IMR-90 (cell line): ENCODE results near the gene DRD3. TPM values are rescaled to one million over a fixed set of nuclear protein-coding genes. Genes with fewer than 3 reads are reported as not detected.
A peak's percentile ranks its signal among the peaks of the same experiment; 100 is the strongest.

Source experiments
- ATAC-seq: fragments of 200-7000 bp; cut with Tn5 transposase; 2 replicates; pipeline ENCODE4 v1.9.1; 2020; ENCODE audit warnings: low read depth, mild to moderate bottlenecking, moderate library complexity
- BruUV-seq: library from RNA; stranded (reverse); fragments of 400-500 nt; replicated peaks from 2 replicates; lab custom pipeline; 2021; lab: Mats Ljungman, UMichigan
- CTCF ChIA-PET: fragments of 300-600 bp; formaldehyde crosslinking; extraction: SDS; loops from one replicate; lab custom pipeline; 2021; ENCODE audit warnings: antibody characterized with exemption; lab: Yijun Ruan, JAX
- POLR2A ChIA-PET: fragments of 300-600 bp; sonication (Branson Sonifier 250); formaldehyde crosslinking; loops from one replicate; lab custom pipeline; 2022; ENCODE audit warnings: antibody characterized with exemption; ENCODE audit not compliant: unreplicated experiment; lab: Charles Lee
- DNase-seq: peaks from one replicate; pipeline ENCODE4 v3.0.0; 2013
- H2AFZ ChIP-seq: replicated peaks from 2 replicates; pipeline ENCODE3; 2013; ENCODE audit warnings: low read length, mild to moderate bottlenecking; ENCODE audit not compliant: poor library complexity
- H2AK5ac ChIP-seq: 2 replicates; pipeline ENCODE4 v1.6.1; 2013; ENCODE audit warnings: low read depth, low read length, inconsistent platforms
- H2AK9ac ChIP-seq: replicated peaks from 2 replicates; pipeline ENCODE3; 2013; ENCODE audit warnings: mild to moderate bottlenecking, low read depth, low read length, moderate library complexity; ENCODE audit not compliant: poor library complexity
- H2BK120ac ChIP-seq: 2 replicates; pipeline ENCODE4 v1.6.1; 2013; ENCODE audit warnings: low read depth, low read length, inconsistent platforms
- H2BK15ac ChIP-seq: 3 replicates; pipeline ENCODE4 v1.6.1; 2013; ENCODE audit warnings: low read depth, low read length, inconsistent platforms
- H2BK20ac ChIP-seq: 2 replicates; pipeline ENCODE4 v1.6.1; 2013; ENCODE audit warnings: low read depth, mild to moderate bottlenecking, inconsistent platforms, low read length, moderate library complexity
- H2BK5ac ChIP-seq: 2 replicates; pipeline ENCODE4 v1.6.1; 2013; ENCODE audit warnings: mild to moderate bottlenecking, low read depth, low read length, inconsistent platforms; ENCODE audit not compliant: poor library complexity, severe bottlenecking
- H3K14ac ChIP-seq: replicated peaks from 2 replicates; pipeline ENCODE4 v1.6.1; 2013; ENCODE audit warnings: low read depth, low read length, inconsistent platforms
- H3K18ac ChIP-seq: 2 replicates; pipeline ENCODE4 v1.6.1; 2013; ENCODE audit warnings: low read depth, low read length, control low read depth
- H3K23ac ChIP-seq: 2 replicates; pipeline ENCODE4 v1.6.1; 2013; ENCODE audit warnings: low read depth, low read length, inconsistent platforms
- H3K27ac ChIP-seq: 2 replicates; pipeline ENCODE4 v1.5.1; 2013; ENCODE audit warnings: mild to moderate bottlenecking, control low read depth, low read length; ENCODE audit not compliant: insufficient read depth
- H3K27me3 ChIP-seq: 2 replicates; pipeline ENCODE4 v1.6.1; 2013; ENCODE audit warnings: low read length; ENCODE audit not compliant: control insufficient read depth, insufficient read depth
- H3K36me3 ChIP-seq: 2 replicates; pipeline ENCODE4 v1.6.1; 2013; ENCODE audit warnings: low read length, mixed read lengths; ENCODE audit not compliant: control insufficient read depth, insufficient read depth
- H3K4ac ChIP-seq: 2 replicates; pipeline ENCODE4 v1.6.1; 2013; ENCODE audit warnings: low read depth, low read length, inconsistent platforms
- H3K4me1 ChIP-seq: 2 replicates; pipeline ENCODE4 v1.6.1; 2013; ENCODE audit warnings: low read length, mixed read lengths; ENCODE audit not compliant: control insufficient read depth, insufficient read depth
- H3K4me2 ChIP-seq: 2 replicates; pipeline ENCODE4 v1.6.1; 2013; ENCODE audit warnings: low read depth, mild to moderate bottlenecking, control low read depth, low read length, moderate library complexity
- H3K4me3 ChIP-seq: 2 replicates; pipeline ENCODE4 v1.5.1; 2013; ENCODE audit warnings: low read depth, mild to moderate bottlenecking, control low read depth, low read length, moderate library complexity; ENCODE audit not compliant: insufficient read depth
- H3K56ac ChIP-seq: 2 replicates; pipeline ENCODE4 v1.6.1; 2013; ENCODE audit warnings: low read length, inconsistent platforms; ENCODE audit not compliant: insufficient read depth; ENCODE audit errors: extremely low read depth
- H3K79me1 ChIP-seq, 2 experiments: 2 replicates each; pipeline ENCODE4 v1.6.1; 2013; ENCODE audit warnings: low read length in 2 of 2, inconsistent platforms in 1 of 2, low read depth in 1 of 2
- H3K9ac ChIP-seq: 2 replicates; pipeline ENCODE4 v1.6.1; 2013; ENCODE audit warnings: low read depth, low read length, control low read depth
- H3K9me1 ChIP-seq: 2 replicates; pipeline ENCODE4 v1.6.1; 2013; ENCODE audit warnings: low read length, inconsistent platforms; ENCODE audit not compliant: insufficient read depth
- H3K9me3 ChIP-seq: 2 replicates; pipeline ENCODE4 v1.6.1; 2013; ENCODE audit warnings: low read length; ENCODE audit not compliant: control insufficient read depth, insufficient read depth
- H4K20me1 ChIP-seq: 2 replicates; pipeline ENCODE4 v1.6.1; 2013; ENCODE audit warnings: low read length, inconsistent platforms; ENCODE audit not compliant: insufficient read depth
- H4K5ac ChIP-seq: 2 replicates; pipeline ENCODE4 v1.6.1; 2013; ENCODE audit warnings: mild to moderate bottlenecking, low read depth, low read length, control low read depth
- H4K8ac ChIP-seq, 2 experiments: 2 replicates each; pipeline ENCODE4 v1.6.1; 2013; ENCODE audit warnings: low read depth in 2 of 2, low read length in 2 of 2, control low read depth in 1 of 2, inconsistent platforms in 1 of 2
- H4K91ac ChIP-seq: 2 replicates; pipeline ENCODE4 v1.6.1; 2013; ENCODE audit warnings: low read depth, low read length, inconsistent platforms; ENCODE audit not compliant: insufficient read depth
- CEBPB ChIP-seq: IDR thresholded peaks from 2 replicates; pipeline ENCODE4 v1.6.1; 2012; ENCODE audit warnings: low read depth, low read length, improper control_type of control experiment
- ELK1 ChIP-seq: fragments of 150-350 bp; IDR thresholded peaks from 2 replicates; pipeline ENCODE4 v1.6.1; 2016; ENCODE audit warnings: low read depth, mild to moderate bottlenecking, low read length, moderate library complexity, borderline replicate concordance
- MAFK ChIP-seq: IDR thresholded peaks from 2 replicates; pipeline ENCODE4 v1.6.1; 2012; ENCODE audit warnings: low read depth, low read length, improper control_type of control experiment
- POLR2A ChIP-seq: IDR thresholded peaks from 2 replicates; pipeline ENCODE4 v1.6.1; 2012; ENCODE audit warnings: mild to moderate bottlenecking, low read depth, low read length
- RFX5 ChIP-seq: IDR thresholded peaks from 2 replicates; pipeline ENCODE4 v1.8.0; 2012; ENCODE audit warnings: low read depth, mild to moderate bottlenecking, low read length, moderate library complexity
- WGBS, 2 experiments: methylation state at CpG; one replicate each; pipeline versions ENCODE4 v1.1.5 to v1.1.7; 2013; ENCODE audit warnings: missing lambda C conversion rate in 2 of 2; ENCODE audit not compliant: insufficient read length in 1 of 2; ENCODE audit errors: extremely low coverage in 2 of 2; 5-methylcytosine and 5-hydroxymethylcytosine counted together
- dilution Hi-C: fragments of 300-500 bp; cut with HindIII; formaldehyde crosslinking; loops from one replicate; pipeline ENCODE4 v1.14.3; 2018; ENCODE audit warnings: low sequenced_read_pairs; ENCODE audit not compliant: unreplicated experiment
- in situ Hi-C: fragments of 300-500 bp; cut with MboI; formaldehyde crosslinking; loops from 3 replicates; pipeline ENCODE4 v1.14.3; 2019; ENCODE audit warnings: low sequenced_read_pairs, inconsistent platforms, mixed read lengths
- intact Hi-C: fragments of 100-400 bp; cut with micrococcal nuclease; formaldehyde crosslinking; loops from 2 replicates; pipeline ENCODE4 v1.10.0; 2022
- polyA plus RNA-seq, 3 experiments: library from polyadenylated mRNA; depleted of rRNA; stranded (reverse); fragments of >200 nt; gene quantifications; 2 replicates each; pipeline ENCODE4 v1.2.3, GENCODE V29; 2012; ENCODE audit warnings: low replicate concordance in 1 of 3
- total RNA-seq: library from RNA; depleted of rRNA; stranded (reverse); fragments of >200 nt; gene quantifications from 2 replicates; pipeline ENCODE4 v1.2.3, GENCODE V29; 2012
- TF ChIP-seq, protein P1 (sequence below): conservative IDR thresholded peaks from 2 replicates; pipeline ENCODE4 v1.5.1; 2012; ENCODE audit warnings: mild to moderate bottlenecking, low read depth, low read length, improper control_type of control experiment

The DRD3 gene
- total and polyA plus RNA-seq, 2 of the 4 experiments (the other 2 are of a cell fraction): not detected

DNA sequence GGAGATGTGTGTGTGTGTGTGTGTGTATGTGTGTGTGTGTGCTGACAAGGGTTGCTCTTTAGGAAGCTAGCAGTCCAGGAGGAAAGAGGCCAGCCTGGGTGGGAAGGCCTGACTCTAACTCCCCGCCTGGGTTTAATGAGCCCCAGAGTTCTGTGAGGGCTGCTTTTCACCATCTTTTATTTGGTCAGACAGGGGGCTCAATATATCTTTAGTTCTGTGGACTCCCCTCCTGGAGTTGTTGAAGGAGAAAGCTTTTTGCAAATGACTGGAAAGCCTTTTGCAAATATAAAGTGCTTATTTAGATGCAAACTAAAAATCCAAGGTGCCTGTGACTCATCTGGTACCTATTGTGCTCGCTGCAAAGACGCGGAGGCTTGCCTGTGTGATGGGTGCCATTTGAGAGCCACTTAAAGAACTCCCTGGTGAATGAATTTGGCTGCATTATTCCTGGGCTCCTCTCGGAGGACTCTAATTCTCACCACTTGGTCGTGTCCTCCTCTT, 24.5 kb downstream of the DRD3 start:
- in situ Hi-C loops: loop anchor here (10.0 kb wide), 1 partner anchor 420 kb away; no protein-coding TSS in a partner anchor

More for the DNA sequence above, 24.5 kb downstream of the DRD3 start:
- Histone ChIP-seq H3K36me3 (no peaks in the 10 kb centered on the region), H3K9ac (no peak overlapping the region), H3K4ac (no peak overlapping the region), H3K9me3 (no peaks in the 10 kb centered on the region), H3K4me2 (no peak overlapping the region), H4K5ac (no peak overlapping the region), H3K4me1 (no peaks in the 10 kb centered on the region), H2AK5ac (no peak overlapping the region), H2BK15ac (no peak overlapping the region), H4K8ac (no peak overlapping the region), H2BK20ac (no peak overlapping the region), H3K4me3 (no peak overlapping the region), H2AK9ac (no peak overlapping the region), H2BK120ac (no peak overlapping the region), H3K18ac (no peak overlapping the region), H4K20me1 (no peaks in the 10 kb centered on the region), H3K14ac (no peak overlapping the region), H3K27me3 (peaks cover 4% of the 10 kb centered on the region), H2BK5ac (no peak overlapping the region), H2AFZ (peak overlapping the region; percentile 40), H3K56ac (no peak overlapping the region), H3K9me1 (no peaks in the 10 kb centered on the region), H3K27ac (no peak overlapping the region), H4K91ac (no peak overlapping the region), H3K79me1 (no peaks in the 10 kb centered on the region), H3K23ac (no peak overlapping the region)
- dilution Hi-C loops: no loop called here
- WGBS, 2 experiments: 71% methylated on average over 1 of the region's 6 CpGs; no CpG with 5 or more reads in 1 of the 2 experiments
- CTCF ChIA-PET: interaction anchor here (0.9 to 1.4 kb wide), 4 partner anchors 11 to 173 kb away, joined by 3 to 4 read pairs (median 4); no protein-coding TSS in a partner anchor
- POLR2A ChIA-PET: no interaction called here
- DNase-seq (no peak), ATAC-seq (no peak)
- no TSS peak for BruUV-seq
- intact Hi-C loops: loop anchor here (2.0 to 10.0 kb wide), 3 partner anchors 180 to 417 kb away; no protein-coding TSS in a partner anchor
- TF ChIP-seq, protein P1, sequence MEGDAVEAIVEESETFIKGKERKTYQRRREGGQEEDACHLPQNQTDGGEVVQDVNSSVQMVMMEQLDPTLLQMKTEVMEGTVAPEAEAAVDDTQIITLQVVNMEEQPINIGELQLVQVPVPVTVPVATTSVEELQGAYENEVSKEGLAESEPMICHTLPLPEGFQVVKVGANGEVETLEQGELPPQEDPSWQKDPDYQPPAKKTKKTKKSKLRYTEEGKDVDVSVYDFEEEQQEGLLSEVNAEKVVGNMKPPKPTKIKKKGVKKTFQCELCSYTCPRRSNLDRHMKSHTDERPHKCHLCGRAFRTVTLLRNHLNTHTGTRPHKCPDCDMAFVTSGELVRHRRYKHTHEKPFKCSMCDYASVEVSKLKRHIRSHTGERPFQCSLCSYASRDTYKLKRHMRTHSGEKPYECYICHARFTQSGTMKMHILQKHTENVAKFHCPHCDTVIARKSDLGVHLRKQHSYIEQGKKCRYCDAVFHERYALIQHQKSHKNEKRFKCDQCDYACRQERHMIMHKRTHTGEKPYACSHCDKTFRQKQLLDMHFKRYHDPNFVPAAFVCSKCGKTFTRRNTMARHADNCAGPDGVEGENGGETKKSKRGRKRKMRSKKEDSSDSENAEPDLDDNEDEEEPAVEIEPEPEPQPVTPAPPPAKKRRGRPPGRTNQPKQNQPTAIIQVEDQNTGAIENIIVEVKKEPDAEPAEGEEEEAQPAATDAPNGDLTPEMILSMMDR: no peak
- TF ChIP-seq CEBPB (no peak), MAFK (no peak), ELK1 (no peak), RFX5 (no peak), POLR2A (no peak)
